Measurements from ENCODE around the gene TRIM59. TPM values are rescaled to one million over a fixed set of nuclear protein-coding genes. Genes with fewer than 3 reads are reported as not detected.

TRIM59 gene, protein sequence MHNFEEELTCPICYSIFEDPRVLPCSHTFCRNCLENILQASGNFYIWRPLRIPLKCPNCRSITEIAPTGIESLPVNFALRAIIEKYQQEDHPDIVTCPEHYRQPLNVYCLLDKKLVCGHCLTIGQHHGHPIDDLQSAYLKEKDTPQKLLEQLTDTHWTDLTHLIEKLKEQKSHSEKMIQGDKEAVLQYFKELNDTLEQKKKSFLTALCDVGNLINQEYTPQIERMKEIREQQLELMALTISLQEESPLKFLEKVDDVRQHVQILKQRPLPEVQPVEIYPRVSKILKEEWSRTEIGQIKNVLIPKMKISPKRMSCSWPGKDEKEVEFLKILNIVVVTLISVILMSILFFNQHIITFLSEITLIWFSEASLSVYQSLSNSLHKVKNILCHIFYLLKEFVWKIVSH
- 11.0 TPM for total RNA-seq

GRCh38 chr3:160449636-160450598 lies at the start of gene TRIM59:
Gene TRIM59, minus strand, starts transcription at chr3:160449786. Its CDS starts 10,603 bp downstream, at chr3:160439183.
- no peak for FAIRE-seq
- peak; percentile 77 to 82 for DNase-seq (ENCODE audit: low spot score in 2 of 2)

- no peak for DNase-seq (ENCODE audit: low spot score in 2 of 2)
- FAIRE-seq = no peak
Measured at GRCh38 chr3:160498202-160498601, 48.6 kb upstream of the TRIM59 start.

DNA sequence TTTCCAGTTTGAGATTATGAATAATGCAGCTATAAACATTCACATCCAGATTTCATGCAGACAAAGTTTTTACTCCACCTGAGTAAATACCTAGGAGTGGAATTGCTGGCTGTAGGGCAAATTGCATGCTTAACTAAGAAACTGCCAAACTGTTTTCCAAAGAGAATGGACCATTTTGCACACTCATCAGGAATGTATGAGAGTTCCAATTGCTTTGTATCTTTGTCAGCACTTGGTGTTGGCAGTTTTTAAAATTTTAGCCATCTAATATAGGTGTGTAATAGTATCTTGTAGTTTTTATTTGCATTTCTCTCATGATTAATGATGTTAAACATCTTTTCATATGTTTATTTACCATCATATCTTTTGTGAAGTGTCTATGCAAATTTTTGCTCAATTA lies 40.6 kb upstream of the TRIM59 start:
- DNase-seq (ENCODE audit: low spot score in 2 of 2) = no peak
- FAIRE-seq = no peak

GRCh38 chr3:160486459-160486869 lies 36.9 kb upstream of the TRIM59 start:
- DNase-seq (ENCODE audit: low spot score in 2 of 2) = no peak
- FAIRE-seq = peak; percentile 97

- DNase-seq (ENCODE audit: low spot score in 2 of 2) = no peak
- FAIRE-seq = no peak
Measured at GRCh38 chr3:160482796-160483195, 33.2 kb upstream of the TRIM59 start.

DNA sequence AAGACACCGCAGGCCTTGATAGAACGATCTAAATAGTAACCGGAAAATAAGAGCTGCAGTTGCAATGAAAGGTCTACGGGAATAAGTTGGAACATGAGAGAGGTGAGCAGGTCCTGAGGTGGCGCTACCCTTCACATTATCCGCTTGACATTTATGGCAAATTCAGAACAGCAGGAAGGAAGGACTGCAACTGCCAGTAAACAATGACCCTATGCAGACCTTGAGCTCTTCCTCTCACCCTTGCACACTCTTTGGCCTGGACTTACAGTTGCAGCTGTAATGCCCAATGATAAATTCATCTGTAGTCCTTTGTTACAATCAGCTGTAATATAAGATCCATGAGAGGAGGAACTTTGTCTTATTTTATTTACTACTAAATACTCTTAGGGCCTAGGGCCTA lies 32.3 kb upstream of the TRIM59 start:
- DNase-seq (ENCODE audit: low spot score in 2 of 2) = no peak
- FAIRE-seq = no peak

DNA sequence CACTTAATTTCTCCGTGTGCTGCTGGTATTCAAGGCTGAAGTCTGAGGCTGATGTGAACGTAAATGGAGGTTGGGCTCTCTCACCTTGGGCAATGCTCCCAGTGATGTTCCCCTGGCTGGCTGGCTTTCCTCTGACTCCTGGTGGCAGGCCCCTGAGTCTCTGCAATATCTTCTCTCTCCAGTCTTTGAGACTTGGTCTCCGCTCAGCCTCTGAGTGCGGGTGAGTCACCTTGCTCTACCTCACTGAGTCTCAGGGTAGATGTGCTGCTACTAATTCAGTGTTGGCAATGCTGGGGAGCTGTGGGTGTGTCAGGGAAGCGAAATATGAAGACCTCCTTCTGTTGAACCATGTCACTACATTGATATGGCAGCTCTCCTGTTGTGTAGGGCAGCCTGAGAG lies 31.3 kb upstream of the TRIM59 start:
- DNase-seq (ENCODE audit: low spot score in 2 of 2) (no peak), FAIRE-seq (no peak)

GRCh38 chr3:160479376-160479775 lies 29.8 kb upstream of the TRIM59 start:
- FAIRE-seq = no peak
- DNase-seq (ENCODE audit: low spot score in 2 of 2) = no peak

DNA sequence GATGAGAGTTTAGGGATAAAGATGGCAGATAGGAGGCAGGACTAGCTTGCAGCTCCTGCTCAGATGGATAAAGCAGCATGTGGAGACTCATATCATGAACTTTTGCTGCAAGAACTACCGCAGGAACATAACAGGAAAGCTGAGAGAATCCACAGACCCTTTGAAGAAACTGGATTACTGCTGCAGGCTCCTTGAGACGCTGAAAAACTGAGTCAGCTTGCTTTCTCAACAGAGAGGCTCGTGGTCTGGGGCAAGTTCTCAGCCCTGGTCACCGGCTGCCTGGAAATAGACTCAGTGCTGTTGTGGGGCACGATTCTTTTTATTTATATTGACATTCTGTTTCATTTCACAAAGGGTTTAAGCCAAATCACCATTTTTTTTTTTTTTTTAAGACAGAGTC lies 28.8 kb upstream of the TRIM59 start:
- FAIRE-seq (no peak), DNase-seq (ENCODE audit: low spot score in 2 of 2) (no peak)

- FAIRE-seq (no peak), DNase-seq (ENCODE audit: low spot score in 2 of 2) (no peak)
Measured at GRCh38 chr3:160477750-160478149, 28.2 kb upstream of the TRIM59 start.

GRCh38 chr3:160475884-160476283 lies 26.3 kb upstream of the TRIM59 start:
- DNase-seq (ENCODE audit: low spot score in 2 of 2) (no peak), FAIRE-seq (no peak)

- FAIRE-seq = no peak
- DNase-seq (ENCODE audit: low spot score in 2 of 2) = no peak
Measured at GRCh38 chr3:160475153-160475552, 25.6 kb upstream of the TRIM59 start.

DNA sequence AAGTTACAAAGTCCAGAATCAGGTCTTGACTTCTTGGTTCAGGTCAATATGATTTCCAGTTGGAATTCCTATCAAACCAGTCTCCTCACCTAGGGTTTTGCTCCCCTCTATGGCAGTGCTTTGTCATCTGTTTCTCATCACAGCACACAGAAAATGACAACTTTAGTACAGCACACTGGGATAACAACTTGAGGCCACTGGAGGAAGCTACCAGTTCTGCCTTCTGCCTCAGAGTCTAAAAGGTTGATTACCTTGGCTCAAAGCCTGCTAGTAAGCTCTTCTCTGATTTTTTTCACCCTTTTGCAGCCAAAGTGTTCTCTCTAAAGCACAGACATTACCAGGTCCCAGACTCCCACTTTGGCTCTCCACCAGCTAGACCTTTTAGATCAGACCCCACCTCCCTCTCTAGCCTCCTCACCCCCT lies 24.8 kb upstream of the TRIM59 start:
- FAIRE-seq (no peak), DNase-seq (ENCODE audit: low spot score in 2 of 2) (no peak)

GRCh38 chr3:160473978-160474377 lies 24.4 kb upstream of the TRIM59 start:
- FAIRE-seq (no peak), DNase-seq (ENCODE audit: low spot score in 2 of 2) (no peak)

DNA sequence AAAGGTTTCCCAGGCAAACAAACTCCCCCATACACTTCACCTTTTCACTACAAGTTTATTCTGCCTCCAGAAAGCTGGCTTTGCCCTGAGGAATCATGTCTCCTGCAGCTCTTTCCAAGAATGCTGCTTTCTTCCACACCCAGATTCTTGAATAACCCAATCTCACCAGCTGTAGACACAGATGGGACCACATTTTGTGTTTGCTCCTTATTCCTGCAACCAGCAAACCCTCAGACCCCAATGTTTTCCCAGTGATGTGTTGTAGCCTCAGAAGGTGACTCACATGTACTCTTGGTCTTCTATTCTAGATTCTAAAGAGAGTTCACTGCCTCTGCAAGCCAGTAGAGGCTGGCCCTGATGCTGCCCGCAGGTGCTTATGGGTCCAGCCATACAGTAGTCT lies 23.6 kb upstream of the TRIM59 start:
- no peak for FAIRE-seq

GRCh38 chr3:160472344-160472743 lies 22.8 kb upstream of the TRIM59 start:
- no peak for FAIRE-seq
- DNase-seq (ENCODE audit: low spot score in 2 of 2) = no peak

More for the DNA sequence above, 23.6 kb upstream of the TRIM59 start:
- no peak for DNase-seq (ENCODE audit: low spot score in 2 of 2)

GRCh38 chr3:160471892-160472291 lies 22.3 kb upstream of the TRIM59 start:
- no peak for FAIRE-seq

GRCh38 chr3:160470181-160470580 lies 20.6 kb upstream of the TRIM59 start:
- FAIRE-seq (no peak), DNase-seq (ENCODE audit: low spot score in 2 of 2) (no peak)

More at GRCh38 chr3:160471892-160472291, 22.3 kb upstream of the TRIM59 start:
- DNase-seq (ENCODE audit: low spot score in 2 of 2) = no peak

DNA sequence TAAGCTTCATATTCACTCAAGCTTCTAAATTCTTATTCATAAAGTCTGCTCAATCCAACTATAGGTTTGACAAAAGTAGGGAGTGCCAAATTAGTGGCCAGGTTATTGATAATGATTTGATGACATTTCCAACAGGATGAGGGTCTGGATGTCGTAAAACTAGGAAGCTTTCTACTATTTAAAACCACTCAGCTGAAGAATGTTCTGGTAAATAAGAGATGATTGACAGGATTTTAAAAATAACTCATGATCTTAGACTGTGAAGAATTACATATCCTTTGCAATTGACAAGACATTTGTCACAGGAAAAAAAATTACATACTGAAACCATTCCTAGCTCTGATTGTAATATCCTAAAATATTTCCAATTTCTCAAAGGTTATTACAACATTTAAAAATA lies 15.4 kb upstream of the TRIM59 start:
- FAIRE-seq (peak; percentile 66), DNase-seq (ENCODE audit: low spot score in 2 of 2) (no peak)

DNA sequence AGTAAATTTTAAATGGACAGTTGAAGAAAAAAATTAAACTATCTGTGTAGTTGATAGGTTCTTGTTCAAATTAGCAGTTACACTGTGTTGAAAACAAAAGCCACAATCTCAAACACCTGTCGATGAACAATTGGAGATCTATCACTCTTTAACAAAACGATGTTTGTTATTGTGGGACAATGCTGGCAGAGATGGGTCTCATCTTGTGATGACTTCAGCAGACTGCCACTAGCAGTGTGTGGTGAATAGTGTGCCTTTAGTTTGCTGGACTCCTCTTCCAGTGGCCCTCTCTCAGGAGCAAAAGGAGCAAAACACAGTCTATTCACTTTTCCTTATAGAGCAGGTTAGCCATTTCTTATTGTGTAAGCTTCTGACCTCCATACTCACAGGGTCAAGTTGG lies 14.7 kb upstream of the TRIM59 start:
- DNase-seq (ENCODE audit: low spot score in 2 of 2) = no peak
- FAIRE-seq = peak; percentile 95

- FAIRE-seq (no peak), DNase-seq (ENCODE audit: low spot score in 2 of 2) (no peak)
Measured at GRCh38 chr3:160460033-160460432, 10.4 kb upstream of the TRIM59 start.
